Pulmonary artery endothelial cell (primary cell): Measurements from ENCODE around the gene IL6R. TPM values are rescaled to one million over a fixed set of nuclear protein-coding genes. Genes with fewer than 3 reads are reported as not detected.
"Not testable (repeated sequence)": the region's sequence is repeated elsewhere in the genome, so short reads cannot be mapped to it uniquely, and the experiment has no call there.

Experiments used
- DNase-seq: peaks from one replicate; pipeline ENCODE4 v3.0.0-alpha.2; 2011; ENCODE audit warnings: low read depth, low spot score
- total RNA-seq: library from RNA; depleted of rRNA; stranded (reverse); fragments of >200 nt; gene quantifications from 2 replicates; pipeline ENCODE4 v1.2.3, GENCODE V29; 2014

The IL6R gene
- total RNA-seq, 1 donor from 2014 or later: 5.7 TPM

DNA sequence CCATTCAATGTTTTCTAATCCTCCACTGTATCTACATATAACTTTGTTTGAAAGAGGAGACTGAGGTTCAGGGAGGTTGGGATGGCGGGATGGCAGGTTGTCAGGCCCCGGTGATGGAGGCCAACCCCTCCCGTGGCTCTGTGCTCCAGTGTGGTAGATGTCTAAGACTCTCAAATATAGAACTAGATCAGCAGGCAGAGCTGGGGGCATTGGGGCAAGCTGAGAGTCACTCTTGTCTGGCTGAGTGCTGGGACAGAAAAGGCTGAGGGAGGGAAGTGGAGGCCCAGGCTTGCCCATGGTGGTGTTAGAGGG is 1.7 kb downstream of the IL6R start:
- no peak for DNase-seq

GRCh38 chr1:154407198-154408091 is 2.3 kb downstream of the IL6R start:
- DNase-seq: no peak

- DNase-seq: no peak
These were observed 3.1 kb downstream of the IL6R start for GRCh38 chr1:154408174-154408777.

GRCh38 chr1:154410185-154410827 is 5.2 kb downstream of the IL6R start:
- no peak for DNase-seq

- DNase-seq: no peak
These were observed 6.4 kb downstream of the IL6R start for GRCh38 chr1:154411525-154411924.

GRCh38 chr1:154413177-154413783 is 8.1 kb downstream of the IL6R start:
- DNase-seq: no peak

DNA sequence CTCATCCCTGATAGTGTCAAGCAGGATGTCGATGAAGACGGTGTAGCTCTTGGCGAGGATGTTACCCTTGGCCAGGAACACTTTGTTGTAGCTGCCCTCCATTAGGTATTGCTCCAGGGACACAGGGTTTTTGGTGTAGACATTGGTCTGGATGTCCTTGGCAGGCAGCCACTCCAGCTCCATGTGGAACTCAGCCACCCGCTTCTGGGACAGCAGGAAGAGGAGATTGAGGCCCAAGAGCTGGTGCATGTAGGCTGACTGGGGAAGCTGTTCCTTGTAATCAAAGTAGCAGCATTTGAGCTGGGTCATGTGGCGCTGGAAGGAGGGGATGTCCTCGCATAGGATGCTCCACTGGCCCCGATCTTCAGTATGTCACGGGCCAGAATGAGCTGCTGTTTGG is 9.5 kb downstream of the IL6R start:
- DNase-seq: no peak

- DNase-seq: no peak
These were observed 11.6 kb downstream of the IL6R start for GRCh38 chr1:154416471-154417337.

DNA sequence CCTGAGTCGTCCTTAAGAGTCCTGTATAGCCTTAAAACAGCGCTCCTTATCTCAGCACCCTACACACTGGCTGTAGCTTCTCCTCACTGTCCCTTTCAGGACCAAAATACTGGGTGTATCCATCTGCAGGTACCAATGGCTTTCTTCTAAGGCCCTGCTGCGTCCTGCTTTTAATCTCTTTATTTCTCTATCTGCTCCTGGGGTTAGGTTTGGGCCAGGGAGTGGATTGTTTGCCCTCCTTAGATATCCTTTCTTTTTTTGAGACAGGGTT is 12.1 kb downstream of the IL6R start:
- no peak for DNase-seq

DNA sequence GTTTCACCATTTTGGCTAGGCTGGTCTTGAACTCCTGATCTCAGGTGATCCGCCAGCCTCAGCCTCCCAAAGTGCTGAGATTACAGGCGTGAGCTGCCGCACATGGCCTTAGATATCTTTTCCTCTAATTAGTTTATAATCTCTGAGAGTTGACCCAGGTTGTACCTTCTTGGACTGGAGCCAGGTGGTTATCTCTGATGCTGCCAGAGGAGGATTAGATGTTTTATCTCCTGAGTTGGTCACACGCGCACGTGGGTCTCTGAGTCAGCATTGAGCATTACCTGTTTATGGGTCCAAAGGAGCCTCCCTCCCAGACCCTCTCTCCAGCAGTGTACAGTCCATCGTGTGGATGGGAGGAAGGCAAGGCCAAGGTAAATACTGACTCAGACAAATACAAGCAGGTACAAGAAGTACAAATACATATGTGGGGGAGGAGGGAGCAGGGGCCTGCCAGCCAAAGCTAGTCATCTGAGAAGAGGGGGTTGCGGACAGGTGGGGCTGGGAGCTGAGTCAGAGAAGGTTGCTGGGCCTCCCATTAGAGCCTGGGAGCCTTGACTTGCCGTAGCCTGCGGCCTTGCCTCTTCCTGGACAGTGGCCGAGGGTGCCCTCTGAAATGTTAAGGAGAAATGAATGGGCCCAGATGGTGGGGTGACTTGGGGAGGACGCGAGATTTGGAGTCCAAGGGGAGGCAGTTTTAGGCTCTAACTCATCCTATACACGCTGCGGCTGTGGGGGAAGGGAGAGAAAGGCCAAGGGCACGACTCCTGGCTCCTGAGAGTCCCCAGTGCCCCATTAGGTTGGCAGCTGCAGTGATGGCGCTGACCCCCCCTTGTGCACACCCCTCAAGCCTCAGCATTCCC is 13.1 kb downstream of the IL6R start:
- no peak for DNase-seq

GRCh38 chr1:154418923-154419619 is 13.9 kb downstream of the IL6R start:
- DNase-seq: no peak

GRCh38 chr1:154419620-154420571 is 14.8 kb downstream of the IL6R start:
- peak; percentile 89 for DNase-seq

GRCh38 chr1:154420961-154421924 is 16.1 kb downstream of the IL6R start:
- no peak for DNase-seq

DNA sequence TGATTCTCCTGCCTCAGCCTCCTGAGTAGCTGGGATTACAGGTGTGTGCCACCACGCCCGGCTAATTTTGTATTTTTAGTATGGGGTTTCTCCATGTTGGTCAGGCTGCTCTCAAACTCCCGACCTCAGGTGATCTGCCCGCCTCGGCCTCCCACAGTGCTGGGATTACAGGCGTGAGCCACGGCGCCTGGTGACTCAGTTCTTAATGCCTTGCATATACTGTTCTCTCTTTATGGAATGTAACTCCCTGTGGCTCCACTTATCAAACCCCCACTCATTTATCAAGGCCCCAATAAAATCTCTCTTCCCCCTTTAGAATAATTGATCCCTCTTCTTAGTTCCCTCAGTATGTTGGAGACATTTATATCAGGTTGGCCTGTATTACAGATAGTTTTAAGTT is 16.9 kb downstream of the IL6R start:
- DNase-seq: not testable (repeated sequence)

GRCh38 chr1:154422521-154422920 is 17.4 kb downstream of the IL6R start:
- no peak for DNase-seq

DNA sequence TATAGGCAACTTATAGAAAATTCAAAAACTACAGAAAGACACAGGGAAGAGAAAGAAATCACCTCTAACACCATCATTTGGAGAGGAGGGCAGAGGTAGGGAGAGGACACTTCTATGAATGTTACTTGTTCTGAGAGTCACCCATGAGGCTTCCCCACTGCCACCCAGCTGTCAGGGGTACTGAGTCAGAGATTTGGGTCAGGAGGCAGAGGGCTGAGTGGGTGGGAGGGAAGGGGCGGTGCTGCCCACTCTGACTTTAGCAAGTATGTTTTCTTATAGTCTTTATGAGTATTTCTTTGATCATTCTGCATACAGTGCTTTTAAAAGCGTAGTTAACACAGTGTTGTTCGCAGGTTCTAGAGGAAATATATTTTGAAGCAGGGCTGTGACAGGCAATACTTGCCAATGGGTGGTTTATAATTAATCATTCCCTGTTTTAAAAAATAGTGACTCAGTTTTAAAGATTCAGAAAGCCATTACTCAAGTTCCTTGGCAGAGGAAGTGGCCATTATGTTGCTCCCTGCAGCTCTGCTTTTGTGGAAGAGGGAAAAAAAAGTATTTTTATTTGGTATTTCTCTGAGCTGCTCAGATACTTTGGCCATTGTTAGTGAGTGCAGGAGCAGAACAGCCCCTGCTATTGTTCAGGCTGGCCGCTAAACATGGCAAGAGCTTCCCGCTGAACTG is 18.3 kb downstream of the IL6R start:
- peak; percentile 41 for DNase-seq

DNA sequence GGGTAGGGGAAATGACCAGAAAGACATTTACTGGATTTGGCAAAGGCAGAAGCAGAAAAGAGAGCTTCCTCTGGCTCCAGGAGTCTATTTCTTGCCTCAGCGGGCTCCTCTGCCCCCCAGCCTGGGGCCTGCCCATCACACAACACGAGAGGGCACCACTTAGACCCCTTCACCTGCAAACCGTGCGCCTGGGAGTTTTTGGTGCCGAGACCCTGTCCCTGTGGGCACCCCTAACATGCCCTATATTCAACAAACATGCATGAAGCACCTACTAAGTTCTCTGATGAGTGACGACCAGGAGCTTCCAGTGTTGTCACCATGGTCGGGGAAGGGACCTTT is 18.8 kb downstream of the IL6R start:
- no peak for DNase-seq
